NCI-H2107 (cell line): ENCODE measurements around the gene TTC33.
"Not testable (repeated sequence)": the region's sequence is repeated elsewhere in the genome, so short reads cannot be mapped to it uniquely, and the experiment has no call there.

Experiments used
- DNase-seq: peaks from one replicate; lab custom pipeline; 2025; lab: John Stamatoyannopoulos, UW

Gene TTC33

DNA sequence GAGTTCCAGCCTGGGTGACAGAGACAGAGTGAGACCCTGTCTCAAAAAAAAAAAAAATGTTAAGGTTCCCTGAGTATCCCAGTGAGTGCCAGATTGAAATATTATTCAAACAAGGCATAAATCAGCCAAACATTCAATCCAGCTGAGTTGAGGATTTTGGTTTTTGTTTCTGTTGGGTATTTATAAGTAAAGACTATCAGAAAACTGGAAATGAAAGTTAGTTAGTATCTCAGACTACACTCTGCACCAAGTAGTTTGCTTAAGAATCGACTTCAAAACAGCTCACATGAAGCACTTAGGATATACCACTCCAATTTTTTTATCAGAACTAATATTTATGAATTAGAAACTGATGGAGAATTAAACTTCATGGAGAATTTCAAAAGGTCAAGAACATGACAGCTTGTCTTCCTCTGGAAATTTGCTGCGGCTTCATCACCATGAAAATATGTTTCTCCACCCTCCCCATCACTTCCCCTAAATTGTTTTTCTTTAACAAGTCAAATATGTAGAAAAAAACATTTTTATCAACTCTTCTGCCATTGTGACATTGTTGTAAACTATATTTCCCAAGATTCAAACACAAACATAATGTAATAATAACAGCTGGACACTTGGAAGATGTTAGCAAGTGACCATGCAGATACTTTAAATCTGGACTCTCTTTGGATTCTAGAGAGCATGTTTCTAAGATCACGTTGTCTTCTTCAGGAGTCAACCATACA is 186.1 kb downstream of the TTC33 start:
- DNase-seq: no peak

- no peak for DNase-seq
Measured at GRCh38 chr5:40568548-40568947, 187.2 kb downstream of the TTC33 start.

GRCh38 chr5:40563173-40563572 is 192.6 kb downstream of the TTC33 start:
- not testable (repeated sequence) for DNase-seq

DNA sequence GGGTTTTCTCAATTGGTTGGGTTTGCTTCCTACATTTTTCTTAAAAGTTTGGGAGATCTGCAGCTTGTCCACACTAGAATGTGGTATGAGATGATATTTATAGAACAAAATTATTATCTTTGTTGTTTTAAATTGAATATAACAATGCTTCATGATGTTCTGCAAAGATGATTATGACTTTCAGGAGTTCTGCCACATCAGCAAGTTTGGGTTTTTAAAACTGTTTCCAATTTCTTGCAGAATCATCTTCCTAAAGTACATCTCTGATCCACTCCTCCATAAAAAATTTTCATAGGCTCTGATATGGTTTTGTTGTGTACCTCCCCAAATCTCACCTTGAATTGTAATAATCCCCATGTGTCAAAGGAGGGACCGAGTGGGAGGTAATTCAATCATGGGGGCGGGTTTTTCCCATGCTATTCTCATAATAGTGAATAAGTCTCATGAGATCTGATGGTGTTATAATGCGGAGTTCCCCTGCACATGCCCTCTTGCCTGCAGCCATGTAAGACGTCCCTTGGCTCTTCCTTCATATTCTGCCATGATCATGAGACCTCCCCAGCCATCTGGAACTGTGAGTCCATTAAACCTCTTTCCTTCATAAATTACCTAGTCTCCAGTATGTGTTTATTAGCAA is 195.2 kb downstream of the TTC33 start:
- no peak for DNase-seq

- no peak for DNase-seq
Measured at GRCh38 chr5:40559306-40559705, 196.5 kb downstream of the TTC33 start.

GRCh38 chr5:40557501-40557900 is 198.3 kb downstream of the TTC33 start:
- DNase-seq: no peak

GRCh38 chr5:40556811-40557210 is 198.9 kb downstream of the TTC33 start:
- DNase-seq: no peak

GRCh38 chr5:40555886-40556285 is 199.9 kb downstream of the TTC33 start:
- DNase-seq: no peak

DNA sequence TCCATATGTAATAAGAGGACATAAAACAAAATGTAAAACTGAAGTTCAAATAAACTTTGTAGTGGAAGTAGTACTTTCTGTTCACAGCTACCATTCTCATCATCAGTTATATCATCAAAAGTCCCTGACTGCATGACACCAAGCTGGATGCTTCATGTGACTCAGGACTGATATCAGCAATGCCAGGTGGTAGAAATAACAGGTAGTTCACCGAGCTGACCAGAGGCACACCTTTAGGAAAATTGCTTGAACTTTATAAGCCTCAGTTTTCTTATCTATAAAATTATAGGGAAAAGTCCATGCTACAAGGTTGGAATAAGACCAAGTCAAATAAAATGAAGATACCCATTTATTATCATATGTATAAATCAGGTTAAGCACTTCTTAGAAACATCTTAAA is 200.9 kb downstream of the TTC33 start:
- no peak for DNase-seq

DNA sequence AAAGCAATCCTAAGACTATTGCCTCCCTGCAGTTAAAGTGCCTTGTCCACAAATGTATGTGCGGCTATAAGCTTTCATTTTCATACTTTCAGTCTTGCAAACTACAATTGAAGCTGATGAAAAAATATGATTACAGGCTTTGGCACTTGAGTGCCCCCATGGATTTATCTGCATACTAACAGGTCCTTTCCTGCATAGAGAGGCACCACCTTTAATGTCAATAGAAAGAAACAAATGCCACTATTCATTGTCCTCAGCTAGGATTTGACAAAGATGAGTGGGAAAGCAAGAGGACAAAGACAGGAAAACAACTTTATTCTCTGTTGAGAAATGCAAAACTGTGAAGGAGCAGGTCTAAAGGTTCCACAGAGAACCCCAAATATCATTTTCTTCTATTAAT is 201.7 kb downstream of the TTC33 start:
- no peak for DNase-seq

- DNase-seq: no peak
Measured at GRCh38 chr5:40552981-40553380, 202.8 kb downstream of the TTC33 start.

DNA sequence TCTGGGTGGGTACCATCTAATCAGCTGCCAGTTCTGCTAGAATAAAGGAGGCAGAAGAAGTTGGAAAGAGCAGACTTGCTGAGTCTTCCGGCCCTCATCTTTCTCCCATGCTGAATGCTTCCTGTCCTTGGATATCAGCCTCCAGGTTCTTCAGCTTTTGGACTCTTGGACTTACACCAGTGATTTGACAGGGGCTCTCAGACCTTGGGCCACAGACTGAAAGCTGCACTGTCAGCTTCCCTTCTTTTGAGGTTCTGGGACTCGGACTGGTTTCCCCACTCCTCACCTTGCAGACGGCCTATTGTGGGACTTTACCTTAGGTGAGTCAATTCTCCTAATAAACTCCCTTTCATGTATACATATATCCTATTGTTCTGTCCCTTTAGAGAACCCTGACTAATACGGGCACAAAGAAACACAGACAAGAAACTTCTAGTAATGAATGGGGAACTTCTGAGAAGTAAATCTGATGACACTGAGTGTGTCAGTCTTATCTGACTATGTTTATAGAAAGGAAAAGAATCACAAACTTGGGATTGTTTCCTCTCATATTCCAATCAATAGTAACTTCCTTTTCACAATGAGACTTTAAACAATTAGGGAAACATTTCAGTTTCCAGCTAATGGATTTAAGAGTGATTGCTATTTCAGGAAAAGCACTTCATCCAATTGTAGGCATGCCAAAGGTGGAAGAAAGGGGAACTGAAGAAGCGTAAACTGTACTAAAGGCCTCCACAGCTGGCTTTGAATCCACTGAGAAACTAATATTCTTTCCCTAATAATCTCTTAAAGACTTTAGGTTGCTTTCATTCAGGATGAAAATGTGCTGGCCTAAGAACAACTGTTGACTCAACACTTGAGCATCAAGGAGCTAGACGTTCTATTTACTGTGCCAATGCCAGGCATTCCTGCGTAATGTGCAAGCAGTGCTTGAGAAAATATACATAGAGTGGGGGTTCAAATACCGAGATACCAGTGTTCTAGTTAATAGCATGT is 204.0 kb downstream of the TTC33 start:
- DNase-seq: no peak

GRCh38 chr5:40550481-40550880 is 205.3 kb downstream of the TTC33 start:
- no peak for DNase-seq

- DNase-seq: no peak
Measured at GRCh38 chr5:40549616-40550015, 206.1 kb downstream of the TTC33 start.

DNA sequence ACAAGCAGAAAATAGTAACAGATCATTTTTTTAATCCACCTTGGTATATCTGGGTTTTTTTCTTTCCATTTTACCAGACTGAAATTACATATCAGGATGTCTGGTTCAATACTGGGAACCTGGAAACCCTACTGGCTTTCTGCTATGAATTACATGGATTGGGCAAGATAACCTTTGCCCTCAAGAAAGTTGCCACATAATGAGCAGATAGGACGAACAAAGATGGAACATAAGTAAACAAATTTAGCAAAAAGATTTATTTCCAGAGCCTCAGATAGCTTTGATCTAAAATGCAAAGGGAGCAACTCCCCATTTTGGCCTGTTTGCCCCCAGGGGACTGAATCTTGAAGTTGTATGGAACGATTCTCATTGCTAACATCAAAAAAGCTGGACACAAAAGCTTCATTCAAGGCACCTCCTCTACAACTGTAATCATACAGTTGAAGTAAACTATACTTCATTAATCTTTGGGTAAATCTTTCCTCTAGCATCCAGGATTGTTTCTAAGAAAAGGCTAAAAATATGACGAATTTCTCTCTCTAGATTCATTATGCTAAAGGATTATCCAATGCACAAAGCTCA is 207.7 kb downstream of the TTC33 start:
- DNase-seq: no peak

DNA sequence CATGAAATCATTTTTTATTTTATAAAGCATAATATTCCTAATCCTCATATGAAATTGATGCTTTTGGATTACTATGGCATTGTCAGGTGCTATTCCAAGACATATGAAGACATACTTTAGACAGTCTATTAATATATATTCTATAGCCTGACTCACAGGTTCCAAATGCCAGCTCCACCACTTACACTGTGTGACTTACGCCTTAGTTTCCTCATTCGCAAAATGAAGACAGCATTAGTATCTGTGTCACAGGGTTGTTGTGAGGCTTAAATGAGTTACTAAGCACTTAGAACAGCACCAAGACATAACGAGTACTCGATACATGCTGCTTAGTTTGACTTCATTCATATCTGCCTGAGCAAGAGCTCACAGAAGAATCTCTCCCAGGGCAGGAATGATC is 208.2 kb downstream of the TTC33 start:
- no peak for DNase-seq

DNA sequence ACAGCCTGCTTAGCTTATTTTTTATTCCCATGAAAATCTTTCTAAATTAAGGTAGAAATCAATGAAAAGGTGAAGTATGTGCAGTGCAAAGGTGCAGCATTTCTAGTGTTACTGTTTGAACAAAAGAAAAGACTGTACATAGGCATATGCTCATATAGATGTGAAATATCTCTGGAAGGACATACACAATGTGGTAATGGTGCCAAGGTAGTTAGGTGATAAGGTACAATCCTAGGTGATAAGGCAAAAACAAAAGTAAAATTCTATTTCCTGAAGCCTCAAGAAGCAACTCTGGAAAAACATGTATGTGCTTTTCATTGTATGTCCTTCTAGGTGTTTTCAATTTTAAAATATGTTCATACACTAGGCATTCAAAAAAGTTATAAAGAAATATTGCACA is 215.5 kb downstream of the TTC33 start:
- no peak for DNase-seq

- DNase-seq: no peak
Measured at GRCh38 chr5:40524677-40525076, 231.1 kb downstream of the TTC33 start.

DNA sequence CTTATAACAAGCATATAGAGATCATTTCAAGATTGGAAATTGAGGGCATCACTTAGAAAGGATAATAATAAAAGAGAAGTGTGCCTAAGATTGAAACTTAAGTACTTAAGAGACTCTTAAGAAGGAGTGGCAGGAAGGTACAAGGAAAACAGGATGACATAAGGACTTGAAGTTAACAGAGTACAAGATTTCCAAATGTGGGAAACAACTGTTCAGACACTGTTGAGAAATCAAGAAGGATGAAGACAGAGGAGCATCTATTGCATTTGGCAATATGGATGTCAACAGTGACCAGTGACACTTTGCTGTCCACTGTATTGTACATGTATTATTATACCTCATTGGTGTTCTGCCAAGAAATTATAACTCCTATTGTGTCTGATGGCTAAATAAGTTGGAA is 233.8 kb downstream of the TTC33 start:
- no peak for DNase-seq

DNA sequence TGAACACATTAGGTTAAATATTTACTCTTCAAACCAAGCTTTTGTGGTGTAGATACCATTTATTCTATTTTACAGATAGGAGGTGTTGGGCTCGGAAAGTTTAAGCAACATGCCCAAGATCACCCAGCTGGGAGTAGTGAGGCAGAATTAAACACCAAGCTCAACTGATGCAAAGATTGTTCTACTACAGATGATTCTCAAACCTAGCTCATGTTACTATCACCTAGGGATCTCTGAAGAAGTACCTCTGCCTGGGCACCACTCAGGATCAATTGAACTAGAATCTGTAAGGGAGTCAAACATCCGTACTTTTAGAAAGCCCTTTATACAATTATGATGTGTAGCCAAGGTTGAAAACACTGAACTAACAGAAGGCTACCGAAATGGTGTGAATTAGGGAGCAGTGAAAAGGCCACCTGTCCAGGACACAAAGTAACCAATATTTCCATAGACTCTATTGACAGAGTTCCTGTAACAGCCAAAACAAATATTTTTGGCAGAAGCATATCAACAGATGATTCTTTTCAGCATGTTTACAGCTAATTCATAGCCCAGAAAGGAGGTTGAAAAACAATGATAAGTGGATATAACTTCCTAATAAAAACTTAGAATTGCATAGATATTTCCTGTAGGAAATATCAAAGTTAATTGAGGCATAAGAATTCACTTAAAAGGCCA is 234.5 kb downstream of the TTC33 start:
- DNase-seq: no peak

GRCh38 chr5:40518485-40518917 is 237.3 kb downstream of the TTC33 start:
- DNase-seq: no peak

DNA sequence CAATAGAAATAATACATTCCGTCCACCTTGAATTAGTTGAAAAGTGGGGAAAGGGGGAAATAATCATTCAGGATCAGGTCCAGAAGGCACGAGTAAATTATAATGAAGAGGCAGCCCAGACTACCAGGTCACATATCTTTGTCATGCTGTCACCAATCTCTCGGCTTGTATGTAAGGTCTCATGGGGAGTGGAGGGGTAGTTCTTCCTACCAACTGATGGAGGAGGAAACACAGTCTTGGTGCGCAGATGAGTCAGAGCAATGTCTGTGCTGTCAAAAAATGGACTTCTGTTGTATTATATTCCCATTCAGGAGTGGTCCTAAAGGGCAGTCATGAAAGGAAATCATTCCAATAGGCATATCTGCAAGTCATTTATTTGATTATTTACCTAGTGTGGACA is 240.3 kb downstream of the TTC33 start:
- no peak for DNase-seq
